Heart right ventricle (tissue), 16 donors: ENCODE data around the gene PHRF1. TPM values are rescaled to one million over a fixed set of nuclear protein-coding genes. Genes with fewer than 3 reads are reported as not detected.

Experiments
- ATAC-seq, 8 donors: fragments of 200-7000 bp; cut with Tn5 transposase; one replicate each; pipeline ENCODE4 v1.9.1; 2020; ENCODE audit warnings: mild to moderate bottlenecking in 8 of 8, moderate library complexity in 8 of 8, moderate number of reproducible peaks in 1 of 8
- DNase-seq, 2 donors: peaks; one replicate each; pipeline ENCODE4 v3.0.0-alpha.2; 2020
- H3K27ac ChIP-seq, 10 donors: fragments of 200-600 bp; sonication (generic) in 2 of 10; one replicate each; pipeline versions ENCODE4 v1.5.0 to v1.8.0; 2020 to 2022; ENCODE audit warnings: mild to moderate bottlenecking in 3 of 10
- H3K27me3 ChIP-seq, 7 donors: fragments of 200-600 bp; one replicate each; pipeline ENCODE4 v1.8.0; 2021 to 2022; ENCODE audit warnings: mild to moderate bottlenecking in 2 of 7
- H3K36me3 ChIP-seq, 9 donors: fragments of 200-600 bp; sonication (generic) in 1 of 9; one replicate each; pipeline versions ENCODE4 v1.5.0 to v1.8.0; 2020 to 2022; ENCODE audit warnings: mild to moderate bottlenecking in 2 of 9
- H3K4me1 ChIP-seq, 9 donors: fragments of 200-600 bp; sonication (generic) in 1 of 9; one replicate each; pipeline versions ENCODE4 v1.5.0 to v1.8.0; 2020 to 2022; ENCODE audit warnings: mild to moderate bottlenecking in 4 of 9
- H3K4me3 ChIP-seq, 10 donors: fragments of 200-600 bp; sonication (generic) in 2 of 10; one replicate each; pipeline versions ENCODE4 v1.5.0 to v1.8.0; 2020 to 2022; ENCODE audit warnings: mild to moderate bottlenecking in 7 of 10, moderate library complexity in 2 of 10
- H3K9me3 ChIP-seq, 11 donors: fragments of 200-600 bp in 10 of 11; sonication (generic) in 2 of 11; one replicate each; pipeline versions ENCODE4 v1.5.0 to v1.8.0; 2013 to 2022; ENCODE audit warnings: mild to moderate bottlenecking in 2 of 11, control low read depth in 1 of 11, moderate library complexity in 1 of 11
- CTCF ChIP-seq, 9 donors: fragments of 200-600 bp; sonication (generic) in 2 of 9; IDR thresholded peaks; one replicate each; pipeline versions ENCODE4 v1.5.0 to v1.8.0; 2021 to 2022; ENCODE audit warnings: antibody characterized with exemption in 9 of 9, mild to moderate bottlenecking in 5 of 9, moderate library complexity in 1 of 9
- WGBS, 2 donors: extraction: QIAGEN DNeasy Blood & Tissue Kit; methylation state at CpG; one replicate each; pipeline ENCODE4 v1.1.7; 2013; ENCODE audit warnings: inconsistent platforms in 1 of 2; 5-methylcytosine and 5-hydroxymethylcytosine counted together
- intact Hi-C, 10 donors: fragments of 100-400 bp; cut with DNase I; formaldehyde crosslinking; loops; one replicate each; pipeline versions ENCODE4 v1.11.1 to v1.14.2; 2022
- polyA plus RNA-seq, 2 donors: library from polyadenylated mRNA; stranded (reverse); fragments of 200-250 nt; gene quantifications; one replicate each; pipeline ENCODE4 v1.2.3, GENCODE V29; 2013
- total RNA-seq, 10 donors: library from RNA; stranded (reverse); fragmentation: NEBNext Ultra II Directional in 3 of 10; extraction: Animal tissue kit (Norgen Biotek cat#: 25700) in 3 of 10; gene quantifications; one replicate each; pipeline versions ENCODE4 v1.2.1 to v1.2.4, GENCODE V29; 2021 to 2023
- donor health status: Arrhythmogenic right ventricular cardiomyopathy.
- donor health status: ischemic (EF 13 %, LVEDD 7.1; RV severe dilation, severe dysfunction).
- donor health status: healthy with polysubstance abuse.
- donor health status: DM: no; HTN: yes; CAD: no.
- donor health status: DM: no; HTN: no; CAD: no.
- donor health status: ischemic (EF 25% LVEDD 6.9; RV normal size, moderate dysfunction).
- donor health status: ischemic (EF 25% LVEDD 5.7; RV mildly dilated, moderate dysfunction).
- donor health status: healthy.
- donor health status: DM: yes; HTN: yes; CAD: no.
- donor health status: Ischemic cardiomyopathy.
- donor health status: ischemic (EF 35%, LVEDD 5.7; RV mildly dilated, moderate dysfunction).
- donor health status: nonischemic (EF 11% LVEDD 7.7; RV severe dilation, severe dysfunction).
- donor health status: DM: yes; HTN: yes; CAD: no.
- donor health status: PGD.
- donor health status: ischemic (EF 29% LVEDD 5.4; RV normal size, mild dysfunction).
- donor health status: nonischemic (EF 23%, LVEDD 6.1; RV moderate dilation, normal function).

PHRF1 gene
- total and polyA plus RNA-seq, 12 donors: 10.5 to 23.0 (median 18.5) TPM

DNA sequence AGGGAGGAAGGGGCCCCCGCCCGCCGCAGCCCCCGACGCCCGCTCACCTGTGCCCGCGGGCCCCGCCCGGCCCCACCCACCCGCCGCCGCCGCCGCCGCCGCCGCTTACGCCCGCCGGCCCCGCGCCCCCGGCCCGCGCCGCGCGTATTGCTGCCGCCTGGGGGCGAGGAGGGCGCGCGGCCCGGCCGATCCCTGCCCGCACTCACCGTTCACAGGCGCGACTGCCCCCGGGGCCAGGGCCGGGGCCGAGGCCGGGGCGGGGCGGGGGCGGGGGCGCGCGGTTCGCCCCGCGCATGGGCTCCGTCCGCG is 41.1 kb upstream of the PHRF1 start:
- Histone ChIP-seq H3K36me3 (peaks cover 0 to 31% (median 16%) of the 10 kb centered on the region in 9 donors), H3K27me3 (peaks cover 0 to 25% (median 14%) of the 10 kb centered on the region in 7 donors), H3K4me3 (peak overlapping the region; percentile 64 to 95 (median 86)), H3K27ac (peak overlapping the region in 6 of 10 donors; percentile 65 to 78 (median 75)), H3K9me3 (no peaks in the 10 kb centered on the region), H3K4me1 (peaks cover 15 to 51% (median 39%) of the 10 kb centered on the region in 9 donors)
- ATAC-seq: no peak
- TF ChIP-seq CTCF (IDR thresholded peaks at IDR 0.05): no peak
- DNase-seq: no peak
- intact Hi-C loops: loop anchor here in 1 of 10 donors (2.0 to 10.0 kb wide), 2 partner anchors 28 to 90 kb away; partner anchors contain the start of genes CDHR5, RNH1 and SCT
- 0% methylated on average over 13 to 56 of the region's 56 CpGs for whole genome bisulfite sequencing, 2 donors

GRCh38 chr11:535519-536454 is 40.5 kb upstream of the PHRF1 start, which contains the start of gene HRAS:
TSS of gene HRAS (minus strand) at chr11:535576.
- WGBS, 2 donors: 3% methylated on average over 73 to 97 of the region's 97 CpGs
- Histone ChIP-seq H3K9me3 (no peaks in the 10 kb centered on the region), H3K27ac (peak within 1 kb of the TSS in 9 of 10 donors; percentile 73 to 88 (median 82)), H3K27me3 (peaks cover 0 to 25% (median 14%) of the 10 kb centered on the region in 7 donors), H3K4me3 (peak within 1 kb of the TSS; percentile 64 to 95 (median 86)), H3K36me3 (peaks cover 0 to 31% (median 16%) of the 10 kb centered on the region in 9 donors), H3K4me1 (peaks cover 15 to 51% (median 39%) of the 10 kb centered on the region in 9 donors)
- ATAC-seq (peak; percentile 89 to 97 (median 94)), DNase-seq (peak; percentile 92 to 96)
- no peak for TF ChIP-seq CTCF (IDR thresholded peaks at IDR 0.05)
- intact Hi-C loops: loop anchor here in 1 of 10 donors (2.0 to 10.0 kb wide), 2 partner anchors 29 to 89 kb away; partner anchors contain the start of genes CDHR5, RNH1 and SCT

GRCh38 chr11:536841-537621 is 39.2 kb upstream of the PHRF1 start, which contains the start of gene LRRC56:
TSS of gene LRRC56 (plus strand) at chr11:537527. CDS start at chr11:540685, 3,158 bp downstream.
- Histone ChIP-seq H3K27ac (peak within 1 kb of the TSS in 2 of 10 donors; percentile 56 to 84), H3K4me3 (peak within 1 kb of the TSS in 9 of 10 donors; percentile 4 to 86 (median 76)), H3K27me3 (peaks cover 0 to 25% (median 14%) of the 10 kb centered on the region in 7 donors), H3K4me1 (peaks cover 15 to 49% (median 39%) of the 10 kb centered on the region in 9 donors), H3K9me3 (no peaks in the 10 kb centered on the region), H3K36me3 (peaks cover 0 to 20% (median 14%) of the 10 kb centered on the region in 9 donors)
- ATAC-seq (peak in 6 of 8 donors; percentile 5 to 35 (median 18)), DNase-seq (peak; percentile 61 to 80)
- intact Hi-C loops: loop anchor here in 1 of 10 donors (10.0 kb wide), 1 partner anchor 88 kb away; the partner anchor contains the start of genes CDHR5 and SCT
- 2 to 5% methylated on average over 93 of the region's 93 CpGs for WGBS, 2 donors
- TF ChIP-seq CTCF (IDR thresholded peaks at IDR 0.05): no peak
